Right hindlimb (tissue), 1 donor: ENCODE measurements around the gene SOX12.

ENCODE experiments used
- DNase-seq: peaks from one replicate; pipeline ENCODE4 v3.0.0-alpha.2; 2018

The SOX12 gene

DNA sequence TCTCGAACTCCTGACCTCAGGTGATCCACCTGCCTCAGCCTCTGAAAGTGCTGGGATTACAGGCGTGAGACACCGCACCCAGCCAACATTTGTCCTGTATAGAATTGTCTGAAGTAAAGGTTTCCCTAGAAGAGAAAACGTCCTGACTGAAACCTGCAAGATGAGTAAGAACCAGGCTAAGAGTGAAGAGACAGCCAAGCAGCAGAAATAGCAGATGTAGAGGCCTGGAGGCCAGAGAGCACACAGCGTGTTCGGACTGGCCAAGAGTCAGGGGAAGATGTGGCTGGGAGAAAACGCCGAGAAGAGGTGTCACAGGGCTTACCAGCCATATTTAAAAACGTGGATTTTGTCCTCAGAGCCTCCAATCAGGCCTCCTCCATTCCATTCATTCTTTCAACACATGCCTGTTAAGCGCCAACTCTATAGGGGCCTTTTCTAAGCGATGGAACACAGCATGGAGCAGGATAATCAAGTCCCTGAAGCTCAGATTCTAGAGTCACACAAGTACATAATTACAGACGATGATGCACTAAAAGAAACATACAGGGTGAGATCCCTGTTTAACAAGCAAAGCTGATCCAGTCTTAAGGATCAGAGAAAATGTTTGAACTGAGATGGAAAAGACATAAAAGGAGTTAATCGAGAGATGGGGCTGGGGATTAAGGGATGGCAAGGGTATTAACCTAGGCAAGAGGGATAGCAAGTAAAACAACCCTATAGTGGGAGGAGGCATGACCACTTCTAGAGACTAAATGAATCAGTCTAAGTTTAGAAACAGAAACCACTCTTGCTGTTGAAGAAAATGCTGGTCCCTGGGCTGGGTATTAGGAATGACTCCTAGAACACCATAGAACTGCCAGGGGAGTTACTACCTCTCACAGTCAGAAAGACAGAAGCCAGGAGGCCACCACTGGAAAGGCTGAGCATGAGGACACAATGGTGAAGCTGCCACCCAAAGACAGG, 23.2 kb upstream of the SOX12 start:
- no peak for DNase-seq

- DNase-seq, result no peak
These were observed 19.6 kb upstream of the SOX12 start for GRCh38 chr20:305745-306144.

- no peak for DNase-seq
These were observed 16.8 kb upstream of the SOX12 start for GRCh38 chr20:308427-309038.

- DNase-seq, result no peak
These were observed 16.0 kb upstream of the SOX12 start for GRCh38 chr20:309306-309840.

DNA sequence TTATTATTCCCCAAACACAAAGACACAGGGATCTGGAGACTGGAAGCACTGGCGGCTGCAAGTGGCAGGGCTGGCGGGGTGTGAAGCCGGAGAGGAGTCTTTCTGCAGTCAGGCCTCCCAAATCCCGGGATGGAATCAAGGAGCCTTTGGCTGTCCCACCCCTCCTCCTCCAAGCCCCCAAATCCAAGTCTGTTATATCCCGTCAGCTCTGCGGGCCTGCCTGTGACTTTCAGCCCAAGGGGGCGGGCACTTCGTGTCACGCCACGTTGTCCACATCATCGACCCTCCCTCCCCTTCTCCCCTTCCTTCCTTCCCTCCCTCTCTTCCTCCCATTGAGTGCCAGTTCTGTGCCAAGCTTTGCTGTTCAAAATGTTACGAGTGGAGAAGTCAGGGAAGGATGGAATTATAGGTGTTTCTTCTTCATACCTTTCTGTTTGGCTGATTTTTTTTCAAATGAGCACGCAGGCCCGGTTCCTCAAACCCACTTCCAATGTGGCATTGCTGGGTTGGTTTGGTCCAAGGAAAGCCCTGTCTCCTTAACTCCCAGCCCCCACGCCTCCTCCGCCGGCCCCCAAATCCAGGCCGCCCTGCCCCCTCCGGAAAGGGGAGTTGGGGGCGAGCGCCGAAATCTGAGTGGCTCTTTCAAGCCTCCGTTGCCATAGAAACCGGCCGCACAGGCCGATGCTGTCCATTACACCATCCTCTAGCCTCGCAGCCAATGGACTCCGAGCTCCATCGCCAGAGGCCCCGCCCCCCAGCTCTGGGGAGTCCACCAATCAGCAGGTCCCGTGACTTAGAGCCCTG, 15.3 kb upstream of the SOX12 start:
- DNase-seq, result peak; percentile 100

- no peak for DNase-seq
These were observed 14.7 kb upstream of the SOX12 start for GRCh38 chr20:310645-311044.

DNA sequence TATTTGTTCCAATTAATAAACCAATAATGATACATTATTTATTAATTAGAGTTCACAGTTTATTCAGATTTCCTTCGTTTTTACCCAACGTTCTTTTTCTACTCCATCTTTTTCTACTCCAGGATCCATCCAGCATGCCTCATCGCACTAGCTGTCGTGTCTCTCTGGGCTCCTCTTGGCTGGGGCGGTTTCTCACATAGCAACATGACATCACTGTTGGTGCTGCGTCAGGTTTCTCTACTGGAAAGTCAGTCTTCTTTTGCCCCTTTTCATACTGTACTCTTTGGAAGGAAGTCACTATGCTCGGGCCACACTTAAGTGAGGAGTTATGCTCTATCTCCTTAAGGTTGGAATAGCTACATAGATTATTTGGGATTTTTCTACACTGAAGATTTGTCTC, 13.7 kb upstream of the SOX12 start:
- no peak for DNase-seq

GRCh38 chr20:312067-312466, 13.3 kb upstream of the SOX12 start:
- DNase-seq, result no peak

DNA sequence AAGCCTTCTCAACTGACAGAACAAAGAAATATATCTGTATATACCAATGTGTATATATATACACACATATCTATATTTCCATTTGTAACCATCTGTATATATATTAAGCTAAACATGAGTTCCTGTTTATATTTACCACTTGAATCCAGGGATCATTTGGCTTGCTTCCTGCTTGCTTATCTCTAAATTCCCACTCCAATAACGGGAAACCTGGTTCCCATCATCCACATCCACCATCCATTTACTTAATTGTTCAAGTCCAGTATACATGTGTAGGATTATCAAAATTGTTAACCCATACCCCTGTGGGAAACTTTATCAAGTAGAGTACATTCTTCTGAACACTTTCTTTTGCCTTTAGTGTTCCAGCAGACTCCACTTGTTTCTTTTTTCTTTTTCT, 12.5 kb upstream of the SOX12 start:
- no peak for DNase-seq

- DNase-seq, result no peak
These were observed 11.9 kb upstream of the SOX12 start for GRCh38 chr20:313402-313801.

- no peak for DNase-seq
These were observed 11.4 kb upstream of the SOX12 start for GRCh38 chr20:313948-314347.

DNA sequence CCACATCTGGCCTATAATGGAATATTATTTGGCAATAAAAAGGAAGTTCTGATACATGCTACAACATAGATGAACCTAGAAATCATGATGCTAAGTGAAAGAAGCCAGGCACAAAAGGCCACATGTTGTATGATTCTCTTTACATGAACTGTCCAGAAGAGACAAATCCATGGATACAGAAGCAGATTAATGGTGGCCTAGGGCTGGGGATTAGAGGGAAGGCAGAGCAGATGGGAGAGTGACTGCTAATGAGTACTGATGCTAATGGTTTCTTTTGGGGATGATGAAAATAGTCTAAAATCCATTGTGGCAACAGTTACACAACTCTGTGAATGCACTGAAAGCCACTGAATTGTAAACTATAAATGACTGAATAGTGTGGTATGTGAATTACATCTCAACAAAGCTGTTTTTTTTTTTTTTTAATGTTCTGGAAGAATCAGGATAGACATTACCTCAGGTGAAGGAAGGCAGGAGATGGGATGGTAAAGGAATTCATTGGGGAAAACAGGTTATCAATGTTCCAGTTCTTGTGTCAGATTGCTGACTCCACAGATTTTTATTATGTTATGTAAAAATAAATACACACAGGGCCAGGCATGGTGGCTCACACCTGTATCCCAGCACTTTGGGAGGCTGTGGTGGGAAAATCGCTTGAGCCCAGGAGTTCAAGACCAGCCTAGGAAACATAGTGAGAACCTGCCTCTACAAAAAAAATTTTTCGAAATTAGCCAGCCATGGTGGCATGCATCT, 8.9 kb upstream of the SOX12 start:
- no peak for DNase-seq

GRCh38 chr20:324177-325044, 941 bp upstream of the SOX12 start:
- DNase-seq, result peak; percentile 92

DNA sequence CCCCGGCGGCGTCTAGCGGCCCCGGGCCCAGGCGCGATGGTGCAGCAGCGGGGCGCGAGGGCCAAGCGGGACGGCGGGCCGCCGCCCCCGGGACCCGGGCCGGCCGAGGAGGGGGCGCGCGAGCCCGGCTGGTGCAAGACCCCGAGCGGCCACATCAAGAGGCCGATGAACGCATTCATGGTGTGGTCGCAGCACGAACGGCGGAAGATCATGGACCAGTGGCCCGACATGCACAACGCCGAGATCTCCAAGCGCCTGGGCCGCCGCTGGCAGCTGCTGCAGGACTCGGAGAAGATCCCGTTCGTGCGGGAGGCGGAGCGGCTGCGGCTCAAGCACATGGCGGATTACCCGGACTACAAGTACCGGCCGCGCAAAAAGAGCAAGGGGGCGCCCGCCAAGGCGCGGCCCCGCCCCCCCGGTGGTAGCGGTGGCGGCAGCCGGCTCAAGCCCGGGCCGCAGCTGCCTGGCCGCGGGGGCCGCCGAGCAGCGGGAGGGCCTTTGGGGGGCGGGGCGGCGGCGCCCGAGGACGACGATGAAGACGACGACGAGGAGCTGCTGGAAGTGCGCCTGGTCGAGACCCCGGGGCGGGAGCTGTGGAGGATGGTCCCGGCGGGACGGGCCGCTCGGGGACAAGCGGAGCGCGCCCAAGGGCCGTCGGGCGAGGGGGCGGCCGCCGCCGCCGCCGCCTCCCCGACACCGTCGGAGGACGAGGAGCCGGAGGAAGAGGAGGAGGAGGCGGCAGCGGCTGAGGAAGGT, 715 bp downstream of the SOX12 start:
- DNase-seq, result peak; percentile 86

DNA sequence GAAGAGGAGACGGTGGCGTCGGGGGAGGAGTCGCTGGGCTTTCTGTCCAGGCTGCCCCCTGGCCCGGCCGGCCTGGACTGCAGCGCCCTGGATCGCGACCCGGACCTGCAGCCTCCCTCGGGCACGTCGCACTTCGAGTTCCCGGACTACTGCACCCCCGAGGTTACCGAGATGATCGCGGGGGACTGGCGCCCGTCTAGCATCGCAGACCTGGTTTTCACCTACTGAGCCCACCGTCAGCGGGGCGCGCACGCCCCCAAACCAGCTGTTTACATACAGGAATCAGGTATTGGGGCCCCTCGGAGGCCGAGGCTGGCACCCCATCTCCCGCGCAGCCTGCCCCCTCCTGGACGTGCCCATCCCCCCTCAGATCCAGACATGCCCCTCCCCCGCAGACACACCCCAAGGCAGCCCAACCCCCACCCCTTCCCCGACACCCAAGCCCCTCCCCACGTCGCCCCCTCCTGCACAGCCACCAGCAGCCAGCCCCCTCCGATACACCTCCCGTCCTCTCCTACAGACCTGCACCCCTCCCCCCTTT, 1.4 kb downstream of the SOX12 start:
- no peak for DNase-seq

GRCh38 chr20:327186-328026, 2.1 kb downstream of the SOX12 start:
- peak; percentile 95 for DNase-seq

GRCh38 chr20:328027-328974, 2.9 kb downstream of the SOX12 start:
- DNase-seq, result no peak
